Glutamatergic neuron (in vitro differentiated cells): ENCODE data around the gene PLEKHM3. TPM values are rescaled to one million over a fixed set of nuclear protein-coding genes. Genes with fewer than 3 reads are reported as not detected.

Experiments used
- DNase-seq: peaks from one replicate; pipeline ENCODE4 v3.0.0; 2022
- H3K27ac Mint-ChIP-seq: one replicate; pipeline ENCODE4 v1.8.0; 2020; ENCODE audit warnings: mild to moderate bottlenecking, mixed read lengths, inconsistent platforms; ENCODE audit not compliant: unreplicated experiment
- H3K27me3 Mint-ChIP-seq: one replicate; pipeline ENCODE4 v1.8.0; 2020; ENCODE audit warnings: mild to moderate bottlenecking, moderate library complexity, mixed read lengths, inconsistent platforms; ENCODE audit not compliant: unreplicated experiment
- H3K36me3 Mint-ChIP-seq: one replicate; pipeline ENCODE4 v1.8.0; 2020; ENCODE audit warnings: mild to moderate bottlenecking, mixed read lengths, inconsistent platforms; ENCODE audit not compliant: unreplicated experiment
- H3K4me1 Mint-ChIP-seq: one replicate; pipeline ENCODE4 v1.8.0; 2020; ENCODE audit warnings: mild to moderate bottlenecking, low read depth, mixed read lengths, inconsistent platforms; ENCODE audit not compliant: unreplicated experiment
- H3K4me3 Mint-ChIP-seq: one replicate; pipeline ENCODE4 v1.8.0; 2020; ENCODE audit warnings: mild to moderate bottlenecking, mixed read lengths, inconsistent platforms; ENCODE audit not compliant: unreplicated experiment
- H3K9me3 Mint-ChIP-seq: one replicate; pipeline ENCODE4 v1.8.0; 2020; ENCODE audit warnings: mild to moderate bottlenecking, moderate library complexity, mixed read lengths, inconsistent platforms; ENCODE audit not compliant: unreplicated experiment
- total RNA-seq: library from RNA; stranded (reverse); fragmentation: NEBNext Ultra II Directional; extraction: Animal tissue kit (Norgen Biotek cat#: 25700); gene quantifications from one replicate; pipeline ENCODE4 v1.2.1, GENCODE V29; 2021; ENCODE audit not compliant: unreplicated experiment
- TF ChIP-seq, protein P1 (sequence below): fragments of 200-600 bp; sonication (generic); IDR thresholded peaks from one replicate; pipeline ENCODE4 v1.5.0; 2021; ENCODE audit not compliant: partially characterized antibody, unreplicated experiment

Gene PLEKHM3
- total RNA-seq, 1 donor from 2014 or later, result 19.5 TPM

DNA sequence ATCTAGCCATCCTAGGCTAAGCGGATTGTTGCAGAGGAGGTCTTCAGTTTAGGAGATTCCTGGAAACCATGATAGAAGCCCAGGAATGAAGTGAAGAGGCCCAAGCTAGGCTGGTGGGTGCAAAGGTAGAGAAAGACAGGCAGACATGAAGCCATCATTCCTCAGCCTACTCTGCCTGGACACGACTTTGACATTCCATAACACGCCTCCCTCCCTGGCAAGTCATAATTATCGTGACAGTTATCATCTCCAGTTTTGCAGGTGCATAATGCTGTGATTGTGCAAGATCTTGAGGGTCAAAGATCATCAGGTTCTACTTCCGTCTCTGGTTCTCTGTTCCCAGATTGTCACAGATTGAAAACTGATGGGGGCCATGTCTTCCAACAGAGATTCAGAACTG is 240.4 kb downstream of the PLEKHM3 start:
- H3K27ac Mint-ChIP-seq, result no peak overlapping the region
- no peaks in the 10 kb centered on the region for H3K27me3 Mint-ChIP-seq
- no peaks in the 10 kb centered on the region for H3K9me3 Mint-ChIP-seq
- TF ChIP-seq, protein P1, sequence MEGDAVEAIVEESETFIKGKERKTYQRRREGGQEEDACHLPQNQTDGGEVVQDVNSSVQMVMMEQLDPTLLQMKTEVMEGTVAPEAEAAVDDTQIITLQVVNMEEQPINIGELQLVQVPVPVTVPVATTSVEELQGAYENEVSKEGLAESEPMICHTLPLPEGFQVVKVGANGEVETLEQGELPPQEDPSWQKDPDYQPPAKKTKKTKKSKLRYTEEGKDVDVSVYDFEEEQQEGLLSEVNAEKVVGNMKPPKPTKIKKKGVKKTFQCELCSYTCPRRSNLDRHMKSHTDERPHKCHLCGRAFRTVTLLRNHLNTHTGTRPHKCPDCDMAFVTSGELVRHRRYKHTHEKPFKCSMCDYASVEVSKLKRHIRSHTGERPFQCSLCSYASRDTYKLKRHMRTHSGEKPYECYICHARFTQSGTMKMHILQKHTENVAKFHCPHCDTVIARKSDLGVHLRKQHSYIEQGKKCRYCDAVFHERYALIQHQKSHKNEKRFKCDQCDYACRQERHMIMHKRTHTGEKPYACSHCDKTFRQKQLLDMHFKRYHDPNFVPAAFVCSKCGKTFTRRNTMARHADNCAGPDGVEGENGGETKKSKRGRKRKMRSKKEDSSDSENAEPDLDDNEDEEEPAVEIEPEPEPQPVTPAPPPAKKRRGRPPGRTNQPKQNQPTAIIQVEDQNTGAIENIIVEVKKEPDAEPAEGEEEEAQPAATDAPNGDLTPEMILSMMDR, result no peak
- H3K4me1 Mint-ChIP-seq, result no peaks in the 10 kb centered on the region
- no peak overlapping the region for H3K4me3 Mint-ChIP-seq
- no peak for DNase-seq
- H3K36me3 Mint-ChIP-seq, result peaks cover 4% of the 10 kb centered on the region

DNA sequence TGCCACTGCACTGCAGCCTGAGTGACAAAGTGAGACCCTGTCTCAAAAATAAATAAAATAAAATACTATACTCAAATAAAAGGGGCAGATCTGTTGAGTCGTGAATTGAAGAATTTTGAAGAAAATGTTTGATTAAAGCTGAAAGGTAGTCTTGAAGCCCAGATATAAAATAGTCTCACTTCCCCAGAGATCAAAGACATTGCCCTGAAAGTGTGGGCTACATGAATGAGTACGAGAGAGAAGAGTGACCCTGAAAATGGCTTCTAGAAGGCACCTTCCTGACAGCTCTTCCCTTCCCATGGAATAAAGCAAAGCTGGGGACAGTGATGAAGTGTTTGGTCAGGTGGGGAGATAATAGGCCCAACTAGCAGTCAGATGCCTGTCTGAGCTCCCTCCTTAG is 241.8 kb downstream of the PLEKHM3 start:
- no peak for DNase-seq
- H3K36me3 Mint-ChIP-seq, result peaks cover 6% of the 10 kb centered on the region
- no peaks in the 10 kb centered on the region for H3K4me1 Mint-ChIP-seq
- H3K27ac Mint-ChIP-seq, result no peak overlapping the region
- H3K27me3 Mint-ChIP-seq, result no peaks in the 10 kb centered on the region
- H3K4me3 Mint-ChIP-seq, result no peak overlapping the region
- TF ChIP-seq, protein P1, result no peak
- peaks cover 1% of the 10 kb centered on the region for H3K9me3 Mint-ChIP-seq

DNA sequence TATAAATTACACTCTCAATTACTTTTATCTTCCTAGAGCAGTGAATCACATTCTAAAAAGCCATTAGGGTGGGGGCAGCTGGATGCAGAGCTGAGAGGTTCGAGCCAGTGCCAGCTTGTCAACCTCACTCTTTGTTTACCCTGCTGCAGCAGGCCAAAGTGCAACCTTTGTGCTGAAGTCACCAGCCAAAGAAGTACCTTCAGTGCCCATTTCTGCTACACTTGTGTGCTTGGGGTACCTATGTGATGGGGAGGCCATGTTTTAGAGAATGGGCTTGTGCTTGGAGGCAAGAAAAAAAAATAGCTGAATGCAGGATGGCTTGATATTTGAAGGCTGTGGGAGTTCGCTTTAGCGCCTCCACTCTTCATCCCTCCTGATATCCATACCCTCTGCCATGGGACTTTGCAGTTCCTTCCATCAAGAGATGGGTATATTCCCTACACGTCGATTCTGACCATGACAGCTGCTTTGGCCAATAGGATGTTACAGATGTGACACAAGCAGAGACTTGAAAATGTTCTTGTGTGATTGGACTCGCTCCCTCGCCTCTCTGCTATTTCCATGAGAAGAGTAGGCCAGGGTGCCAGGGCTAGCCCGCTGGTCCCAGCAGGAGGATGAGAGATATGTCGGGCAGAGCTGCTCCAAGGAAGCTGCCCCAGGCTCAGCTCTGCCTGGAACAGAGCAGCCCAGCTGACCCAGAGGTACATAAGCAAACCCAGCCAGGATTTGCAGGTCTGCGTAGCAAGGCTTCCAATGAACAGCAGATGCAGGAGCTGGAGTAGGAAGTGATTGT is 242.9 kb downstream of the PLEKHM3 start:
- H3K4me1 Mint-ChIP-seq, result no peaks in the 10 kb centered on the region
- H3K36me3 Mint-ChIP-seq, result peaks cover 6% of the 10 kb centered on the region
- H3K4me3 Mint-ChIP-seq, result no peak overlapping the region
- no peak for DNase-seq
- H3K27me3 Mint-ChIP-seq, result no peaks in the 10 kb centered on the region
- TF ChIP-seq, protein P1, result no peak
- peaks cover 1% of the 10 kb centered on the region for H3K9me3 Mint-ChIP-seq
- no peak overlapping the region for H3K27ac Mint-ChIP-seq

DNA sequence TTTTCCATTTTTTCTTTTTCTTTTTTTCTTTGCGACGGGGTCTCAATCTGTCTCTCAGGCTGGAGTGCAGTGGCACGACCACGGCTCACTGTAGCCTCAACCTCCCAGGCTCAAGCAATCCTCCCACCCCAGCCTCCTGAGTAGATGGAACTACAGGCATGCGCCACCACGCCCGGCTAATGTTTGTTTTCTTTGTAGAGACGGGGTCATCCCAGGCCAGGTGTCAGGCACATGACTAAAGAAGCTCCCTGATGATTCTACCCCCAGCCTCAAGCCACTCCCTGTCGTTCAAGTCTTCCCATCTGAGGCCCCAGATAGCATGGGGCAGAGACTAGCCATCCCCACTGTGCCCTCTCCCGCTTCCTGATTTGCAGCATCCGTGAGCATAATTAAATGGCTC is 245.8 kb downstream of the PLEKHM3 start:
- Mint-ChIP-seq H3K4me3 (no peak overlapping the region), H3K4me1 (no peaks in the 10 kb centered on the region), H3K27me3 (peaks cover 2% of the 10 kb centered on the region), H3K27ac (no peak overlapping the region), H3K36me3 (peaks cover 6% of the 10 kb centered on the region), H3K9me3 (peaks cover 1% of the 10 kb centered on the region)
- no peak for DNase-seq
- TF ChIP-seq, protein P1, result no peak

DNA sequence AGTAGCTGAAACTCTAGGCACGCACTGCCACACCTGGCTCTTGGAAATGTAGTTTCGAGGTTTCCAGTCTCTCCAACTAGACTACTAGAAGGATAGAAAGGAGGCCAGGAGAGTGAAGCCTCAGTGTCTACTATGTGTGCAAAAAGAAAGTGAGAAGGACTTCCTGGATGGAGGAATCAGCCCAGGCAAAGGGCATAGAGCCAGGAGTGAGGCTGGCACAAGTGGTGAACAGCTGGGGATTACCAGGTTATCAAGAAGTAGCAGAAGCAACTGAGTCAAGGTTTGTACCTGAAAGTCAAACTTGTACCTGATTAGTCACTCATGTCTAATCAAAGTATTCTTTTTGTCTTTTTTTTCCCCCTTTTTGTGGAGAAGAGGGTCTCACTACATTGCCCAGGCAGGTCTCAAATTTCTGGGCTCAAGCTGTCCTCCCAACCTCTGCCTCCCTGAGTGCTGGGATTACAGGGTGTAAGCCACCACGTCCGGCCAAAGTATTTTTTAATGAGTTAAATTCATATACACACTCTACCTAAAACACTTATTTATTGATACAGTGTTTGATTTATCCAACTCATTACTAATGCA is 246.9 kb downstream of the PLEKHM3 start:
- TF ChIP-seq, protein P1, result no peak
- H3K27ac Mint-ChIP-seq, result no peak overlapping the region
- peaks cover 2% of the 10 kb centered on the region for H3K27me3 Mint-ChIP-seq
- DNase-seq, result no peak
- peaks cover 6% of the 10 kb centered on the region for H3K36me3 Mint-ChIP-seq
- H3K4me1 Mint-ChIP-seq, result no peaks in the 10 kb centered on the region
- no peak overlapping the region for H3K4me3 Mint-ChIP-seq
- H3K9me3 Mint-ChIP-seq, result peaks cover 1% of the 10 kb centered on the region
